IPS-18a (cell line): ENCODE measurements around the gene MAN1A2.

Experiments used
- H3K27ac ChIP-seq: one replicate; pipeline ENCODE4 v1.5.1; 2013; ENCODE audit warnings: low read length
- H3K27me3 ChIP-seq: one replicate; pipeline ENCODE4 v1.6.1; 2013; ENCODE audit warnings: mild to moderate bottlenecking, low read length; ENCODE audit not compliant: control insufficient read depth, insufficient read depth
- H3K36me3 ChIP-seq: one replicate; pipeline ENCODE4 v1.6.1; 2013; ENCODE audit warnings: low read depth, low read length; ENCODE audit not compliant: control insufficient read depth
- H3K4me1 ChIP-seq: one replicate; pipeline ENCODE4 v1.6.1; 2013; ENCODE audit warnings: low read depth, low read length; ENCODE audit not compliant: control insufficient read depth
- H3K4me3 ChIP-seq: one replicate; pipeline ENCODE4 v1.5.1; 2013; ENCODE audit warnings: low read length
- H3K9ac ChIP-seq: one replicate; pipeline ENCODE4 v1.6.1; 2013; ENCODE audit warnings: mild to moderate bottlenecking, low read length, moderate library complexity
- H3K9me3 ChIP-seq: one replicate; pipeline ENCODE4 v1.6.1; 2013; ENCODE audit warnings: low read depth, low read length; ENCODE audit not compliant: control insufficient read depth

The MAN1A2 gene

GRCh38 chr1:117573386-117574023 is 206.3 kb downstream of the MAN1A2 start:
- H3K9ac ChIP-seq: no peak overlapping the region
- H3K36me3 ChIP-seq: no peaks in the 10 kb centered on the region
- no peaks in the 10 kb centered on the region for H3K27me3 ChIP-seq
- no peaks in the 10 kb centered on the region for H3K9me3 ChIP-seq
- H3K27ac ChIP-seq: no peak overlapping the region
- H3K4me1 ChIP-seq: peaks cover 7% of the 10 kb centered on the region
- H3K4me3 ChIP-seq: no peak overlapping the region

GRCh38 chr1:117574161-117574835 is 207.0 kb downstream of the MAN1A2 start:
- Histone ChIP-seq H3K4me1 (peaks cover 7% of the 10 kb centered on the region), H3K36me3 (no peaks in the 10 kb centered on the region), H3K27me3 (no peaks in the 10 kb centered on the region), H3K4me3 (no peak overlapping the region), H3K9me3 (no peaks in the 10 kb centered on the region), H3K27ac (no peak overlapping the region), H3K9ac (no peak overlapping the region)

- Histone ChIP-seq H3K4me3 (no peak overlapping the region), H3K9me3 (no peaks in the 10 kb centered on the region), H3K9ac (no peak overlapping the region), H3K36me3 (no peaks in the 10 kb centered on the region), H3K4me1 (peaks cover 7% of the 10 kb centered on the region), H3K27me3 (no peaks in the 10 kb centered on the region), H3K27ac (no peak overlapping the region)
Observed at GRCh38 chr1:117575586-117576225, 208.5 kb downstream of the MAN1A2 start.

- Histone ChIP-seq H3K27ac (no peak overlapping the region), H3K27me3 (no peaks in the 10 kb centered on the region), H3K36me3 (no peaks in the 10 kb centered on the region), H3K4me1 (peaks cover 7% of the 10 kb centered on the region), H3K4me3 (no peak overlapping the region), H3K9me3 (no peaks in the 10 kb centered on the region), H3K9ac (no peak overlapping the region)
Observed at GRCh38 chr1:117576236-117576635, 209.0 kb downstream of the MAN1A2 start.

GRCh38 chr1:117577191-117577885 is 210.1 kb downstream of the MAN1A2 start:
- no peaks in the 10 kb centered on the region for H3K27me3 ChIP-seq
- peaks cover 7% of the 10 kb centered on the region for H3K4me1 ChIP-seq
- no peak overlapping the region for H3K4me3 ChIP-seq
- no peaks in the 10 kb centered on the region for H3K9me3 ChIP-seq
- H3K36me3 ChIP-seq: no peaks in the 10 kb centered on the region
- H3K9ac ChIP-seq: no peak overlapping the region
- H3K27ac ChIP-seq: no peak overlapping the region

GRCh38 chr1:117578466-117578865 is 211.2 kb downstream of the MAN1A2 start:
- H3K36me3 ChIP-seq: no peaks in the 10 kb centered on the region
- no peak overlapping the region for H3K9ac ChIP-seq
- H3K4me1 ChIP-seq: peaks cover 7% of the 10 kb centered on the region
- no peaks in the 10 kb centered on the region for H3K9me3 ChIP-seq
- no peak overlapping the region for H3K4me3 ChIP-seq
- no peak overlapping the region for H3K27ac ChIP-seq
- H3K27me3 ChIP-seq: no peaks in the 10 kb centered on the region
